IMR-90 (cell line): ENCODE measurements around the gene TRAPPC3L.

Source experiments
- CEBPB ChIP-seq: IDR thresholded peaks from 2 replicates; pipeline ENCODE4 v1.6.1; 2012; ENCODE audit warnings: low read depth, low read length, improper control_type of control experiment
- CHD1 ChIP-seq: IDR thresholded peaks from 2 replicates; pipeline ENCODE4 v1.6.1; 2012; ENCODE audit warnings: low read depth, low read length, improper control_type of control experiment
- FOS ChIP-seq: fragments of 150-350 bp; IDR thresholded peaks from 2 replicates; pipeline ENCODE4 v1.6.1; 2016; ENCODE audit warnings: low read depth, low read length
- MAFK ChIP-seq: IDR thresholded peaks from 2 replicates; pipeline ENCODE4 v1.6.1; 2012; ENCODE audit warnings: low read depth, low read length, improper control_type of control experiment
- MAZ ChIP-seq: IDR thresholded peaks from 2 replicates; pipeline ENCODE4 v1.6.1; 2012; ENCODE audit warnings: low read depth, mild to moderate bottlenecking, low read length, improper control_type of control experiment, moderate library complexity, borderline replicate concordance
- MXI1 ChIP-seq: IDR thresholded peaks from 2 replicates; pipeline ENCODE4 v1.6.1; 2012; ENCODE audit warnings: low read depth, mild to moderate bottlenecking, low read length, moderate library complexity, borderline replicate concordance
- NFE2L2 ChIP-seq: fragments of 150-350 bp; IDR thresholded peaks from 2 replicates; pipeline ENCODE4 v1.6.1; 2016; ENCODE audit warnings: low read depth, mild to moderate bottlenecking, low read length
- POLR2A ChIP-seq: IDR thresholded peaks from 2 replicates; pipeline ENCODE4 v1.6.1; 2012; ENCODE audit warnings: mild to moderate bottlenecking, low read depth, low read length
- RAD21 ChIP-seq: IDR thresholded peaks from 2 replicates; pipeline ENCODE4 v1.6.1; 2012; ENCODE audit warnings: low read length, improper control_type of control experiment
- RCOR1 ChIP-seq: IDR thresholded peaks from 2 replicates; pipeline ENCODE4 v1.6.1; 2012; ENCODE audit warnings: mild to moderate bottlenecking, low read length, improper control_type of control experiment; ENCODE audit not compliant: insufficient replicate concordance
- RFX5 ChIP-seq: IDR thresholded peaks from 2 replicates; pipeline ENCODE4 v1.8.0; 2012; ENCODE audit warnings: low read depth, mild to moderate bottlenecking, low read length, moderate library complexity
- SMC3 ChIP-seq: fragments of 150-350 bp; IDR thresholded peaks from 2 replicates; pipeline ENCODE4 v1.6.1; 2016; ENCODE audit warnings: low read depth, mild to moderate bottlenecking, antibody characterized with exemption, low read length, moderate library complexity
- TF ChIP-seq, protein P1 (sequence below): conservative IDR thresholded peaks from 2 replicates; pipeline ENCODE4 v1.5.1; 2012; ENCODE audit warnings: mild to moderate bottlenecking, low read depth, low read length, improper control_type of control experiment
- TF ChIP-seq, protein P2 (sequence below): fragments of 150-350 bp; IDR thresholded peaks from 2 replicates; pipeline ENCODE4 v1.6.1; 2017; ENCODE audit warnings: mild to moderate bottlenecking, antibody characterized with exemption, low read length, low read depth

DNA sequence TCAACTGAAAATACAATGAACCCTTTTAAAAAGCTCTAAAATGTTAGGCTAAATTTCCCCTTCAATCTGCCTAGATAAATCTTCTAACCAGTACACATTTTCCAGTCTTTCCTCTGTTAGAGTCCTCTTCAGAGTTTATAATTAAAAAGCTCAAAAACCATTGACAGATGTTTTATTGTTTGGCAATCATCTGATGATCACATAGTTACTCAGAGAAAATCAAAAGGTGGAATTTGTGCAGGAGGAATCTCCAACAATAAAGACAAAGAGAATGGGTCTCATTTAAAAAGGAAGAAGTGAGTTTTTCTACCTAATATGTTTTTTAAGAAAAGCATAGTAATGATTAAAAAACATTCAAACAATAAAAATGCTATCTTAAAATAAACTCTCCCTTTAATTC is 3.1 kb downstream of the TRAPPC3L start:
- TF ChIP-seq, protein P1, sequence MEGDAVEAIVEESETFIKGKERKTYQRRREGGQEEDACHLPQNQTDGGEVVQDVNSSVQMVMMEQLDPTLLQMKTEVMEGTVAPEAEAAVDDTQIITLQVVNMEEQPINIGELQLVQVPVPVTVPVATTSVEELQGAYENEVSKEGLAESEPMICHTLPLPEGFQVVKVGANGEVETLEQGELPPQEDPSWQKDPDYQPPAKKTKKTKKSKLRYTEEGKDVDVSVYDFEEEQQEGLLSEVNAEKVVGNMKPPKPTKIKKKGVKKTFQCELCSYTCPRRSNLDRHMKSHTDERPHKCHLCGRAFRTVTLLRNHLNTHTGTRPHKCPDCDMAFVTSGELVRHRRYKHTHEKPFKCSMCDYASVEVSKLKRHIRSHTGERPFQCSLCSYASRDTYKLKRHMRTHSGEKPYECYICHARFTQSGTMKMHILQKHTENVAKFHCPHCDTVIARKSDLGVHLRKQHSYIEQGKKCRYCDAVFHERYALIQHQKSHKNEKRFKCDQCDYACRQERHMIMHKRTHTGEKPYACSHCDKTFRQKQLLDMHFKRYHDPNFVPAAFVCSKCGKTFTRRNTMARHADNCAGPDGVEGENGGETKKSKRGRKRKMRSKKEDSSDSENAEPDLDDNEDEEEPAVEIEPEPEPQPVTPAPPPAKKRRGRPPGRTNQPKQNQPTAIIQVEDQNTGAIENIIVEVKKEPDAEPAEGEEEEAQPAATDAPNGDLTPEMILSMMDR: no peak
- TF ChIP-seq, protein P2, sequence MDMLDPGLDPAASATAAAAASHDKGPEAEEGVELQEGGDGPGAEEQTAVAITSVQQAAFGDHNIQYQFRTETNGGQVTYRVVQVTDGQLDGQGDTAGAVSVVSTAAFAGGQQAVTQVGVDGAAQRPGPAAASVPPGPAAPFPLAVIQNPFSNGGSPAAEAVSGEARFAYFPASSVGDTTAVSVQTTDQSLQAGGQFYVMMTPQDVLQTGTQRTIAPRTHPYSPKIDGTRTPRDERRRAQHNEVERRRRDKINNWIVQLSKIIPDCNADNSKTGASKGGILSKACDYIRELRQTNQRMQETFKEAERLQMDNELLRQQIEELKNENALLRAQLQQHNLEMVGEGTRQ: no peak
- TF ChIP-seq POLR2A: no peak
- no peak for TF ChIP-seq CEBPB
- TF ChIP-seq MAZ: no peak
- no peak for TF ChIP-seq RCOR1
- TF ChIP-seq MXI1: no peak
- no peak for TF ChIP-seq CHD1
- TF ChIP-seq RFX5: no peak
- no peak for TF ChIP-seq MAFK
- no peak for TF ChIP-seq RAD21
- TF ChIP-seq FOS: no peak
- TF ChIP-seq SMC3: no peak
- TF ChIP-seq NFE2L2: no peak
